IPS-NIHi11 (cell line): Measurements from ENCODE around the gene ISYNA1.

Experiments
- DNase-seq: peaks from one replicate; pipeline ENCODE4 v3.0.0; 2012; ENCODE audit warnings: mixed read lengths, low spot score

ISYNA1 gene

GRCh38 chr19:18437491-18438330 is at the start of gene ISYNA1:
TSS of gene ISYNA1 (minus strand) at chr19:18438133. CDS start at chr19:18437979, 154 bp downstream.
- peak; percentile 87 for DNase-seq

- no peak for DNase-seq
Observed at GRCh38 chr19:18486746-18487145, 48.8 kb upstream of the ISYNA1 start.

DNA sequence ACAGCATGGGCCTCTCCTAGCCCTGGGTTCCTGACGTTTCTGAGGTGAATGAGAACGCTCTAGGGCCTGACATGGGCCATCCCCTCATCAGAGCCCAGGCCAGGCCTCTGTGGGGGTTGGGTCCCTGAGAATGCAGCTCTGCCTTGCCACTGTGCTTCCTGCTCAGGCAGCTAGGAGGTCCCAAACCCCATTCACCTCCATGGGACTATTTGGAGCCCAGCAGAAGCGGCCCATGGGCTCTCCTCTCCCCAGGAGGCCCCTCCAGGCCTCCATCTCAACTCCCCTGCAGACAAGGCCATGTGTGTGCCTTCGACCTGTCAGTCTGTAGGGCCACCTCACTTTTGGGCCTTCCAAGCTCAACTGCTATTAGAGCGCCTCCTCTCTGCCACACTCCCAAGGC is 47.1 kb upstream of the ISYNA1 start:
- no peak for DNase-seq

DNA sequence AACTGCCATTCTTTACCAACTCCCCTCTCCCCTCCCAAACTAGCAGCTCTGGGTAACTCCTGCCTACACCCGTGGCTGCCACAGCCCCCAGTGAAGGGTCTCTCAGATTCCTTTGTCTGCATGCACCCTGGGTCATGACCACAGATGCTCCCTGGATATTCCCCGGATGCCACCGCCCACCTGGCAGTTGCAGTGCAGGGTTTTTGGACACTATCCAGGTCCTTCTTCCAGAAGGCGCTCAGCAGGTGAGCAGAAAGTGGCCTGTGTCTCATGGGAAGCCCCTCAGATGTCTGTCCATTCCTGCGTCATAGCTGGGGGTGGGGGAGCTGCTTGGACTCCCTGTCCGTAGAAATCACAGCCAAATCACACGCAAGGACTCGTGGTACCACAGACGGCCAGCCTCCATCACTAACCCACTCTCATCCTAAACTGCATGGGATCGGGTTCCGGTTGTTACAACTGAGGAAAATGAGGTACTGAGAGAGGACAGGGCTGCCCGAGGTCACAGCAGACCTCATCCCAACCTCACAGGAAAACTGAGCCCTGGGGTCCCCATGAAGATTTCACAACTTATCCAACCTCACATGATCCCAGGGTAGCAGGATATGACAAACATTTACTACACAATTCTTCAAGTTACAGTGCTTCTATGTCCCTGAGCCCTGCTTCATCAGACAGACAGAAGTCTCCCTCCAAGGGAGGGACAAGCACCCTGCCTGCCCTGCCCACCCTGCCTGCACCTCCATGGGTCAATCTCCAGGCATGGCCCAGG is 45.4 kb upstream of the ISYNA1 start:
- DNase-seq = no peak

DNA sequence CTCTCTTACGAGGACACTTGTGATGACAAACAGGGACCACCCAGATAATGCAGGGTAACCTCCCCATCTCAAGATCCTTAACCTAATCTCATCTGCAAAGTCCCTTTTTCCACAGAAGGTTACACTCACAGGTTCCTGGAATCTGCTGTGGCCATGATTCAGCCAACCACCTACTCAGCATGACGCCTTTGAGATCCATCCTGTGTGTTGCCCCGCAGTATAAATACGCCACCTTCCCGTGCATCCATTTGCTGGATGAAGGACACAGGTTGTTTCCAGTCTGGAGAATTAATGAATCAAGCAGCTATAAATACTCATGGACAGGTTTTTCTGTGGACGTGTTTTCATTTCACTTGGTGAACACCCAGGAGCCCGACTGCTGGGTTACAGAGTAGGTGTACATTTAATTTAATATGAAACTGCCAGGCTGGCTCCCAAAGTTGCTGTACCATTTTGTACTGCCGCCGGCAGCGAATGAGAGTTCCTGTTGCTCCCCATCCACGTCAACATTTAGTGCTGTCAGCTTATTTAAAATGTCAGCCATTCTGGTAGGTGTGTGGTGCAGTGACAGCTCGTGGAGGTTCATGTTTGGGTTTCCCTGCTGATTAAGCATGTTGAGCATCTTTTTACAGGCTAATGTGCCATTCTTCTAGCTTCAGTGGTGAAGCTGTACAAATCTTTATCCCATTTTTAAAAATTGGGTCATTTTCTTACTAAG is 43.7 kb upstream of the ISYNA1 start:
- DNase-seq = no peak

DNA sequence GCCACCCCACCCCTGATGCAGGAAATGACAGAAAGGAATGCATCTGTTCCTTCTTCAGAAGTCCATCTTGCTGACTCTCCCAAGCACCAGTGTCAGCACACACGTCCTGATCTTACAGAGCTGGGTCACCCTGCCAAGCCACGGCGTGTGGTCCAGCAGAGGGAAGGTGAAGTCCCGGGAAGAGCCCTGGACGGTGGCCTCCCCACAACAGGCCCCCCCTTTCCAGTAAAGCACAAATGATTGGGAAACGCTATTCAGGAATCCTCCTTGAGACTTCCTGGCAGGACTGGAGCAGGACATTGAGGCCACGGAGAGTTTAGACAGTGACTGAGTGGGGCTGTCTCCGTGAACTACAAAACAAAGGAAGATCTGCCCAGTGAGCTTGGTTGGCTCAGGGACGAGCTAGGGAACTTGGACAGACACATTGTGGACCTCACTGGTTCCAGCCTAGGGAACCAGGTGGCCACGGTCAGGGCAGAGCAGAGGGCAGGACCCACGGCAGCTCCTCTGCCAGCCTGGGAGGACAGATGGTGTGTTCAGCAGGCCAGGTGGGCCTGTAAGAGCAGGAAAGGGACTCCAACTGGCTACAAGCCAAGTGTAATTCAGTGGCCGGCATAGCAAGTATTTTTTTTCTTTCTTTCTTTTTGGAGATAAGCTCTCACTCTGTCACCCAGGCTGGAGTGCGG is 42.2 kb upstream of the ISYNA1 start:
- no peak for DNase-seq

- DNase-seq = no peak
Observed at GRCh38 chr19:18478545-18479311, 40.8 kb upstream of the ISYNA1 start.

GRCh38 chr19:18477974-18478373 is 40.0 kb upstream of the ISYNA1 start:
- no peak for DNase-seq

DNA sequence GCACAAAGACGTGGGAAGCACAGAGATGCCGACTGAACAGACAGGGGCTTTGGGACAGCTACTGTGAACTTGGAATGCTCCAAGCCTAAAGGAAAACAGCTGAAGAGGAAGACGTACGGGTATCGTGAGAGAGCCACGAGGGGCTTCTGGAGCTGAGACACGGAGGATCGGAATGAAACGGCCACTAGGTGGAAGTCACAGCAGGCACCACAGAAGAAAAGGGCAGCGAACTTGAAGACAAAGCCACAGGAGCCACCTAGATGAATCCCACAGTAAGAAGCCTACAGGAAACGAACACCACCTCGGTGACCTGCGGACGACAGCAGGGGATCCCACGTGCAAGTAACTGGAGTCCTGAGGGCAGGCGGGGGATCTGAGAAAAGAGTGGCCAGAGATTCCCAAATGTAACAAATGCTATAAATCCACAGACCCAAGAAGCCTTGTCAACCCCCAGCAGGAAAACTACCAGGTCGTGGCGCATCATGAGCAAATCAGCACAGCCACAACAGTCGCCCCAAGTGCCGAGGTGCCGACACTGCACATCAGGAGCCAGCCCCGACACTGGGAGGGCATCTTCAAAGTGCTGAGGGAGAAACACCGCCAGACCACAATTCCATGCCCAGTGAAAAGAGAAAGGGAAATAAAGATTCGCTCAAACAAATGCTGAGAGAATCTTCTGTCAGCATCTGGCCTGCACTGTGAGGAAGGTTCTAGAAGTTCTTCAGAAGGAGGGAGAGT is 39.3 kb upstream of the ISYNA1 start:
- DNase-seq = no peak

GRCh38 chr19:18476507-18477041 is 38.6 kb upstream of the ISYNA1 start:
- DNase-seq = no peak

DNA sequence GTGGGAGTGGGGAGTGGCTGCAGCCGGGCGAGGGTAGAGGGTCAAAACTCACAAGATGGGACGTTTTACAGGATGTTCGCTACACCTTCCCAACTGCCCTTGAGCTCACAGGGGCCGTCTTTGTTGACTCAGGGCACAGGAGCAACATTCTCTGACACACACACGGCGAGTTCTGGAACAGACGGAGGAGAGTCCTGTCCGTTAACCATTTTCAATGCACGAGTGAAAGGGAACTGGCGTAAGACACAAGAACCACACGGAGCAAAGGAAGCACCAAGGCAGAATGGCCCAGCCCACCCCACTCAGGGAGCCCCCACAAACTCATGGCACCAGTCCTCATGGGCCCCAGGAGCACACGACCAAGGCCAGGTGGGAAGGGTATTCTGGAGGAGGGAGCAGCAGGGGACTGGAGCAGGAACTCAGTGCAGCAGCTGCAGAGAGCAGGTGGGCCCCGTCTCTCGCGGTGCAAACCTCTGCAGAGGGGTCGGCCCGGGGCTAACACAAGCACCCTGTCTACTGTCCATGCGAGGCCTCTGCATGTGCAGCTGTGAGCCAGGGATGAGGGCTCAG is 37.9 kb upstream of the ISYNA1 start:
- no peak for DNase-seq

DNA sequence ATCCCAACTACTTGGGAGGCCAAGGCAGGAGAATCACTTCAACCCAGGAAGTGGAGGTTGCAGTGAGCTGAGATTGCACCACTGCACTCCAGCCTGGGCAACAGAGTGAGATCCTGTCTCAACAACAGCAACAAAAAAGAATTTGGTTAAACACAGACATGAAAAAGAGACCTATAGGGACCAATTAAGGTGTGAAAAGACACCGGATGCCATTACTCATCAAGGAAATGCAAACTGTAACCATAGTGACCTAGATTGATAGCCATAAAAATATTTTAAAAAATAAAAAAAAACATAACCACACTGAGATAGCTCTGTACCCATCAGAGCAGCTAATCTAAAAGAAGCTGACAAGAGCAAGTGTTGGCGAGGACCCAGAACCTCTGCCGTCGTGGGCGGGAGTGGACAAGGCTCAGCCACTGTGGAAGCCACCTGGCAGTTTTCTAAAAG is 37.1 kb upstream of the ISYNA1 start:
- no peak for DNase-seq

DNA sequence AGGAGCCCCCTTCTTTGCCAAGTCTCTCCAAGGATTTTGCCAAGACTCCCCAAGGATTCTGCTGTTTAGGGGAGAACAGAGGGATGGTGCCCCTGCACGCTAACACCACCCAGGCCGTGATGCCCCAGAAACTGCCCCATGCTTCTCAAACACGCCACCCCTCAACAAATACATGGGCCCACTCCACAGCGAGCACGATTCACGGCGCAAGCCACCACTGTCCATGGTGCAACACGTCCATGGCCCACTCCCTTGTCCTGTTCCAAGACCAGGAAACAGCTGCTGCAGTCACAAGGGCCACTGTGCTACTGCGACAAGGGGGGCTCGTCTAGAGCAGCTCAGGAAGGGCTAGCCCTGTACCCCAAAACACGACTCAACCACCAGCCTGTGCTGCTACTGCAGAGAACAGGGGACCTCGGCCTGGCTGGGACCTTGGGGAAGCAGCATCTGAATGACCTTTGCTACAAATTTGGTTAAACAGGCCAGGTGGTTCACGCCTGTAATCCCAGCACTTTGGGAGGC is 36.5 kb upstream of the ISYNA1 start:
- DNase-seq = no peak

DNA sequence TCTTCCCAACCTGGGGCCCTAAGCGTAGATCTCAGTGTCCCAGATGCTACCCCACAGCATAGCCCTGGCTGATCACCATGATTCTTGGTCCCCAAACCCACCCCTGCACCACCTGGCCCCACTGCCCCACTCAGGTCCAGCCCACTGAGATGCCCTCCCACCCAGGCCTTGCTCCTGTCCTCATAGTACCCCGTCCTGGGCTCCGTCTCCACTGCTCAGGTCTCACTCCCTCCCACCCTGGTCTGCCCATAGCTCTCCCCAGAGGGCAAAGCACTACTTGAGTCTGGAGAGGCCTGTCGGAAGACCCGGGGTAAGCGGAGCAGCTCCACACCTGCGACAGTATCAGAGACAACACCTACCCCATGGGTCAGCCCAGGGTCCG is 35.8 kb upstream of the ISYNA1 start:
- no peak for DNase-seq

DNA sequence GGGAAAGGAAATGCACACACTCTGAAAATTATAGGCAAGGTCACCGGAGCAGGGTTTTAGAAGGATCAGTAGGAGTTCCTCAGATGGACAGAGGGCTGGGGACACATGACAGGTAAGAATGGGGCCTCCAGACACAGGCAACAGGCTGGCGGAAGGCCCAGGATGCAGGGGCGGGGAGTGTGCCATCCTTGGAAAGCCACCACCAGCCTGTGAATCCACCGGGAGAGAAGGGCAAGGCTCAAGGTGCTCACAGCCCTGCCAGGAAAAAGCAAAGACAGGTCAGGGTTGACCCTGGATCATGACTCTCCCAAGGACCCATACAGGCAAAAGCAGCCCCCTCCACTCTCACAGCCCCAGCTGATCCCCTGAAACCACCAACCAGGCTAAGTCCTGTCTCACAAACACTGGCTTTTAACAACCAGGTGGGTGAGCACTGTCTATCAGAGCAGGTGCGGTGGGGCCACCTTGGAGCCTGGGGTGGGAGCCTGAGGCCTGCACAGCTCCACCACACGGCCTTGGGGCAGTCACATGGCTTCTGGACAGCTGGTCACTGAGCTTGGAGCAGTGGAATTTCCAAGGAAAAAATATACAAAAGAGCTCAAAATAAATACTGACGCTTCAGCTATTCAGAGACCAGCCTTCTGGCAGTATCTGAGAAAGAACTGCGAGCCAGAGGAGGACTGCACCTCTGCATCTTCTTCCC is 35.2 kb upstream of the ISYNA1 start:
- no peak for DNase-seq

GRCh38 chr19:18470787-18471186 is 32.9 kb upstream of the ISYNA1 start:
- no peak for DNase-seq

- peak; percentile 84 for DNase-seq
Observed at GRCh38 chr19:18469069-18469846, 31.3 kb upstream of the ISYNA1 start.

DNA sequence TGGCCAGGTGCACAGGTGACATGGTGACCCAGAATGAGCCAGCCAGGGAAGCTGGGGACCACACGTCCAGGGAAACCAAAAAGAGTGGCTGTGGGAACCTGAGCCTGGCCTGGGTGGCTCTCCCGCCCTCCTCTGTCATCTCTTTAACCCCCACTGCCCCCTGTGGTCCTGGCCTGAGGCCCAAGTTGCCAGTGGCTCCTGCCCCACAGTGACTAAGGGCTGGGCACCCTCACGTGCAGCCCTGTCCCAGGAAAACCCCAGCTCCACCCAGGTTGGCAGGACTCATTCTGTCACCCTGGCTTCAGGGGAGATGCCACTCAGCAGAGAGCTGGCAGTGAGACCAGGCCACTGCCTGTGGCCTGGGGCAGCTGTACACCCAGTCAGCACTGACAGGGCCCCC is 30.6 kb upstream of the ISYNA1 start:
- DNase-seq = no peak
